ENCODE measurements around the gene USP37.

USP37 gene

DNA sequence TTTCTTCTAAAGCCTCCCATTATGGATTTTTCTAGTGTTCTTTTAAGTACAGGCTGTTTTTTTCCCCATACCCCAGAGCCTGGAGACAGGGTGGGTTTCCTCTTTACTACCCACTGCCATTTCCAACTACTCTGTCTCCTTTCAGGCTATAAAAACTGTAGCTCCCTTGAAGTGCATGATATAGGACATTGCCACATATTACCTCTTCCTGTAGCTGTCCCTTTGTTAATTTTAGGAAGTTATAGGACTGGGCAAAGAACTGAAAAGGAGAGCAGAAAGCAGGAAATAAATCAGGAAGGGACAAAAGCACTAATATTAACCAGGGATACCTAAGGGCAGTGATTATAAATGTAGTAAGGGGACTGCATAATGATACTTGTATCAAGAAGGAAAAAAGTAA lies 95.2 kb downstream of the USP37 start:
- peak overlapping the region; percentile 59 for H3K27ac ChIP-seq

DNA sequence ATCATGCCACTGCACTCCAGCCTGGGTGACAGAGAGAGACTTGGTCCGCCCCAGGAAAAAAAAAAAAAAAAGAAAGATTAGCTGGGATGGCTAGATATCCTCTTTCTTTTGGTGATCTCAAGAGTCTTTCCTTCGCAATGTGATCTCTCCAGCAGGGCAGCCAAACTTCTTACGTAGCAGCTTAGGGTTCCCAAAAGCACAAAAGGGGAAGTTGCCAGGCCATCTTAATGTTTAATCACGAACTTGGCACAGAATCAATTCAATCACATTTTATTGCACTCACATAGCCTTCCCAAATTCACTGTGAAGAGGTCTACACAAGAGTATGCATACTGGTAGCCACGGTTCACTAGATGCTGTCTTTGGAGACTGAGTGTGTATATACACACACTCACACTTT lies 96.2 kb downstream of the USP37 start:
- H3K4me3 ChIP-seq (ENCODE audit: low read depth in 1 of 2, low read length in 1 of 2): no peak overlapping the region
- H3K36me3 ChIP-seq: peaks cover 5% of the 10 kb centered on the region
- no peaks in the 10 kb centered on the region for H3K27me3 ChIP-seq
- H3K4me1 ChIP-seq (ENCODE audit: control insufficient read depth in 1 of 2, insufficient read depth in 1 of 2, low read depth in 1 of 2, low read length in 1 of 2): peaks cover 23 to 28% of the 10 kb centered on the region in 2 experiments
- H3K9me3 ChIP-seq: no peaks in the 10 kb centered on the region
- H3K27ac ChIP-seq: peak overlapping the region; percentile 59
- TF ChIP-seq CTCF (IDR thresholded peaks at IDR 0.05): no peak

More for the DNA sequence above, 95.2 kb downstream of the USP37 start:
- Histone ChIP-seq H3K4me3 (ENCODE audit: low read depth in 1 of 2, low read length in 1 of 2) (no peak overlapping the region), H3K27me3 (no peaks in the 10 kb centered on the region), H3K36me3 (peaks cover 5% of the 10 kb centered on the region), H3K4me1 (ENCODE audit: control insufficient read depth in 1 of 2, insufficient read depth in 1 of 2, low read depth in 1 of 2, low read length in 1 of 2) (peaks cover 23 to 28% of the 10 kb centered on the region in 2 experiments), H3K9me3 (no peaks in the 10 kb centered on the region)
- no peak for TF ChIP-seq CTCF (IDR thresholded peaks at IDR 0.05)

DNA sequence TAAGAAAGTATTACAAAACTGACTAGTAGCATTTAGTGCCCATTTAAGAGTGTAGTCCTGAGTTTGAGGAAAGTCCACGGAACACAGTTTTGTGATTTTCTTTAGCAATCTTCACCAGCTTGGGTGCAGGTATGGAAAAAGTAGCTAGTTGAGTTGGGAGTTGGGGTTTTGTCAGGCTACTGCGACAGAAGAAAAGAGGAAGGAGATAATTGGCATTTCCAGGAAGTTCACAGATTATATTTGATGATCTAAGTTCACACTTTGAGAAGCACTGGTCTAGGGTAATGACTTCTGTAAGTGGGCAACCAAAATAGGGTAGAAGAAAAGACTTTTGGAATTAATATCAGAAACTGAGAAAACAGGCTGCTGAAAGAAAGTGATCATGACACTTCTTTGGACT lies 97.1 kb downstream of the USP37 start:
- Histone ChIP-seq H3K4me3 (ENCODE audit: low read depth in 1 of 2, low read length in 1 of 2) (no peak overlapping the region), H3K36me3 (no peaks in the 10 kb centered on the region), H3K9me3 (no peaks in the 10 kb centered on the region), H3K27ac (peak overlapping the region; percentile 35), H3K4me1 (ENCODE audit: control insufficient read depth in 1 of 2, insufficient read depth in 1 of 2, low read depth in 1 of 2, low read length in 1 of 2) (peaks cover 23 to 31% of the 10 kb centered on the region in 2 experiments), H3K27me3 (no peaks in the 10 kb centered on the region)
- no peak for TF ChIP-seq CTCF (IDR thresholded peaks at IDR 0.05)

- no peaks in the 10 kb centered on the region for H3K27me3 ChIP-seq
- H3K27ac ChIP-seq: peak overlapping the region; percentile 35
- TF ChIP-seq CTCF (IDR thresholded peaks at IDR 0.05): no peak
These were observed 97.7 kb downstream of the USP37 start for GRCh38 chr2:218470448-218470847.

GRCh38 chr2:218465987-218466633 lies 102.0 kb downstream of the USP37 start:
- no peak overlapping the region for H3K4me3 ChIP-seq (ENCODE audit: low read depth in 1 of 2, low read length in 1 of 2)
- H3K27me3 ChIP-seq: no peaks in the 10 kb centered on the region
- TF ChIP-seq CTCF (IDR thresholded peaks at IDR 0.05): peak; percentile 49
- H3K36me3 ChIP-seq: no peaks in the 10 kb centered on the region
- H3K9me3 ChIP-seq: no peaks in the 10 kb centered on the region
- H3K27ac ChIP-seq: no peak overlapping the region
- H3K4me1 ChIP-seq (ENCODE audit: control insufficient read depth in 1 of 2, insufficient read depth in 1 of 2, low read depth in 1 of 2, low read length in 1 of 2): peaks cover 3 to 11% of the 10 kb centered on the region in 2 experiments

More at GRCh38 chr2:218470448-218470847, 97.7 kb downstream of the USP37 start:
- H3K9me3 ChIP-seq: no peaks in the 10 kb centered on the region
- no peaks in the 10 kb centered on the region for H3K36me3 ChIP-seq
- H3K4me1 ChIP-seq (ENCODE audit: control insufficient read depth in 1 of 2, insufficient read depth in 1 of 2, low read depth in 1 of 2, low read length in 1 of 2): peaks cover 23 to 32% of the 10 kb centered on the region in 2 experiments
- no peak overlapping the region for H3K4me3 ChIP-seq (ENCODE audit: low read depth in 1 of 2, low read length in 1 of 2)
